ENCODE results near the gene RCBTB2. TPM values are rescaled to one million over a fixed set of nuclear protein-coding genes. Genes with fewer than 3 reads are reported as not detected.

Gene RCBTB2
- total RNA-seq, 2 donors from 2014 or later, result 3.1 to 7.3 TPM

DNA sequence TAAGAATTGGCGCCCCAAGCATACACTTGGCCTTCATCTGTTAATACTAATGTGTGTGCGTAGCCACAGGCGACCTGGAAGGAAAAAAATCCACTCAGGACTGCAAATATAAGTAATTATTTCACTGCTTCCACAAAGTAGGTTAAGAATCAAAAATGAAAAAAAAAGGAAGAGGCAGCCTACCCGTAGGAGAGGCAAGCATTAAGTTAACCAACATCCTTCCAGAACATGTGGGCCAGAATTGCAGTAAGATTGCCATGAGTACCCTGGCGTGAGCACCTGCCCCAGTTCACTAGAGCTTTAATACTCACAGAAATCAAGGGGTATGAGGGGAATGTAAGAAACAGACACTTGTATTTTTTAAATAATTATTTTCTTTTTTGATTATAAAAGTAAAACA, 22.2 kb downstream of the RCBTB2 start:
- TF ChIP-seq, protein P1, sequence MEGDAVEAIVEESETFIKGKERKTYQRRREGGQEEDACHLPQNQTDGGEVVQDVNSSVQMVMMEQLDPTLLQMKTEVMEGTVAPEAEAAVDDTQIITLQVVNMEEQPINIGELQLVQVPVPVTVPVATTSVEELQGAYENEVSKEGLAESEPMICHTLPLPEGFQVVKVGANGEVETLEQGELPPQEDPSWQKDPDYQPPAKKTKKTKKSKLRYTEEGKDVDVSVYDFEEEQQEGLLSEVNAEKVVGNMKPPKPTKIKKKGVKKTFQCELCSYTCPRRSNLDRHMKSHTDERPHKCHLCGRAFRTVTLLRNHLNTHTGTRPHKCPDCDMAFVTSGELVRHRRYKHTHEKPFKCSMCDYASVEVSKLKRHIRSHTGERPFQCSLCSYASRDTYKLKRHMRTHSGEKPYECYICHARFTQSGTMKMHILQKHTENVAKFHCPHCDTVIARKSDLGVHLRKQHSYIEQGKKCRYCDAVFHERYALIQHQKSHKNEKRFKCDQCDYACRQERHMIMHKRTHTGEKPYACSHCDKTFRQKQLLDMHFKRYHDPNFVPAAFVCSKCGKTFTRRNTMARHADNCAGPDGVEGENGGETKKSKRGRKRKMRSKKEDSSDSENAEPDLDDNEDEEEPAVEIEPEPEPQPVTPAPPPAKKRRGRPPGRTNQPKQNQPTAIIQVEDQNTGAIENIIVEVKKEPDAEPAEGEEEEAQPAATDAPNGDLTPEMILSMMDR (conservative IDR thresholded peaks at IDR 0.05), result no peak
- peaks cover 18% of the 10 kb centered on the region for H3K4me1 Mint-ChIP-seq
- no peaks in the 10 kb centered on the region for H3K4me1 ChIP-seq (ENCODE audit: control insufficient read depth, insufficient read depth, low read length)
- 96 to 100% methylated on average over 1 to 5 of the region's 5 CpGs for WGBS, 2 experiments (ENCODE audit: insufficient coverage in 1 of 2, insufficient read length in 1 of 2)
- H3K27me3 Mint-ChIP-seq (ENCODE audit: insufficient read depth), result peaks cover 80% of the 10 kb centered on the region
- DNase-seq, result no peak
- H3K9ac ChIP-seq (ENCODE audit: extremely low read depth, low read length, poor library complexity, severe bottlenecking), result no peak overlapping the region
- peaks cover 82% of the 10 kb centered on the region for H3K27me3 ChIP-seq (ENCODE audit: control insufficient read depth, insufficient read depth, low read length, poor library complexity, severe bottlenecking)
- no peaks in the 10 kb centered on the region for H3K36me3 ChIP-seq (ENCODE audit: control insufficient read depth, insufficient read depth, low read length)
- no peak overlapping the region for H3K4me3 ChIP-seq (ENCODE audit: low read length)
- H3K4me3 Mint-ChIP-seq, result no peak overlapping the region
- H3K36me3 Mint-ChIP-seq (ENCODE audit: low read depth), result peaks cover 3% of the 10 kb centered on the region
- no peaks in the 10 kb centered on the region for H3K9me3 ChIP-seq (ENCODE audit: control insufficient read depth, low read length)
- no peak overlapping the region for H3K27ac Mint-ChIP-seq
- no peak overlapping the region for H3K27ac ChIP-seq (ENCODE audit: low read depth, low read length)
- H3K9me3 Mint-ChIP-seq, result no peaks in the 10 kb centered on the region

DNA sequence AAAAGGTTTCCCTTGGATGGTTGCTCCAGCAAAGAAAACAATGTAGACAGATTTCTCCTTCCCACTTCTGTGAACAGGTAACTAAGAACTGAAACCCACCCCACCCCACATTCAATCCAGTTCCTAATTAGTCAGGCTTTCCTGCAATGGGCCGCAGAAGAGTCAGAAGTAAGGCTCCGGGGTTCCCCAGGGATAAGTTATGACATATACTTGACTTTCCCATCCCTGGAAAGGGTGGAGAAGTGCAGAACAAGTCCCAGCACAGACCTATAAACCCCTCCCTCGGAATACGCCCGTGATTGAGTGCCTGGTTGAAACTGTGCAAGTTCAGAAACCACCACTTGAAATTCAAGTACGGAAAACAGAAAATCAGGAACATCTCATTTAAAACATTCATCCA, 24.9 kb downstream of the RCBTB2 start:
- peaks cover 55% of the 10 kb centered on the region for H3K27me3 ChIP-seq (ENCODE audit: control insufficient read depth, insufficient read depth, low read length, poor library complexity, severe bottlenecking)
- DNase-seq, result no peak

DNA sequence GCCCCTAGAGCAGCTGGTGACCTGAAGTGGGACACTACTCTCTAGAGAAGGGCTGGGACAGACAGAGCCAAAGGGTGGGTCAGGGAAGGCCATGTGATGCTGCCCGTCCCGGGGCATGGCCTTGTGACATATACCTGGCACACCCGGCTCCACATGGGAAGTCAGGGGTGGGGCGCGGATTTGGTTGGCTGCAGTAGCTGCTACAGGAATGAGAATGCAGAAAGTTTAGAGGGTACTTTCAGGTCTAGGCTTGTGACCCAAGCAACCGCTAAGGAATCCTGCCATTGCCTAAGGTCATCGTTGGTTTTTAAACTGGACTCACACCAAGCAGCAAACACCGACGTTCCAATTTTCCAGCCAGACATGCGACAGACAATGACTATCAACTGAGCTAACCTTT, 25.9 kb downstream of the RCBTB2 start:
- WGBS, 2 experiments (ENCODE audit: insufficient coverage in 1 of 2, insufficient read length in 1 of 2), result 94 to 96% methylated on average over 9 to 10 of the region's 10 CpGs

More for the DNA sequence above, 24.9 kb downstream of the RCBTB2 start:
- TF ChIP-seq, protein P1 (conservative IDR thresholded peaks at IDR 0.05), result no peak
- peaks cover 55% of the 10 kb centered on the region for H3K27me3 Mint-ChIP-seq (ENCODE audit: insufficient read depth)
- H3K9me3 Mint-ChIP-seq, result no peaks in the 10 kb centered on the region
- no peak overlapping the region for H3K4me3 Mint-ChIP-seq
- Histone ChIP-seq H3K36me3 (ENCODE audit: control insufficient read depth, insufficient read depth, low read length) (no peaks in the 10 kb centered on the region), H3K4me3 (ENCODE audit: low read length) (no peak overlapping the region), H3K4me1 (ENCODE audit: control insufficient read depth, insufficient read depth, low read length) (no peaks in the 10 kb centered on the region), H3K9ac (ENCODE audit: extremely low read depth, low read length, poor library complexity, severe bottlenecking) (no peak overlapping the region), H3K27ac (ENCODE audit: low read depth, low read length) (no peak overlapping the region), H3K9me3 (ENCODE audit: control insufficient read depth, low read length) (no peaks in the 10 kb centered on the region)
- peaks cover 3% of the 10 kb centered on the region for H3K36me3 Mint-ChIP-seq (ENCODE audit: low read depth)
- H3K27ac Mint-ChIP-seq, result no peak overlapping the region
- WGBS, 2 experiments (ENCODE audit: insufficient coverage in 1 of 2, insufficient read length in 1 of 2), result 90 to 97% methylated on average over 4 to 6 of the region's 6 CpGs
- peaks cover 24% of the 10 kb centered on the region for H3K4me1 Mint-ChIP-seq

More for the DNA sequence above, 25.9 kb downstream of the RCBTB2 start:
- Mint-ChIP-seq H3K9me3 (no peaks in the 10 kb centered on the region), H3K27me3 (ENCODE audit: insufficient read depth) (peaks cover 54% of the 10 kb centered on the region), H3K4me3 (no peak overlapping the region), H3K4me1 (peaks cover 17% of the 10 kb centered on the region), H3K27ac (no peak overlapping the region), H3K36me3 (ENCODE audit: low read depth) (peaks cover 3% of the 10 kb centered on the region)
- Histone ChIP-seq H3K27ac (ENCODE audit: low read depth, low read length) (no peak overlapping the region), H3K36me3 (ENCODE audit: control insufficient read depth, insufficient read depth, low read length) (no peaks in the 10 kb centered on the region), H3K4me3 (ENCODE audit: low read length) (no peak overlapping the region), H3K9me3 (ENCODE audit: control insufficient read depth, low read length) (no peaks in the 10 kb centered on the region), H3K9ac (ENCODE audit: extremely low read depth, low read length, poor library complexity, severe bottlenecking) (no peak overlapping the region), H3K4me1 (ENCODE audit: control insufficient read depth, insufficient read depth, low read length) (no peaks in the 10 kb centered on the region), H3K27me3 (ENCODE audit: control insufficient read depth, insufficient read depth, low read length, poor library complexity, severe bottlenecking) (peaks cover 52% of the 10 kb centered on the region)
- no peak for DNase-seq
- TF ChIP-seq, protein P1 (conservative IDR thresholded peaks at IDR 0.05), result no peak

Data from endodermal cell (in vitro differentiated cells).